NCI-H748 treated with DMSO at 0.1 percent for 48 hours (cell line): ENCODE results near the gene JUNB.
A peak's percentile ranks its signal among the peaks of the same experiment; 100 is the strongest.
"Not testable (repeated sequence)": the region's sequence is repeated elsewhere in the genome, so short reads cannot be mapped to it uniquely, and the experiment has no call there.

Experiments
- DNase-seq: peaks from one replicate; lab custom pipeline; 2025; lab: John Stamatoyannopoulos, UW

Gene JUNB

GRCh38 chr19:12804051-12804450, 12.8 kb downstream of the JUNB start:
- DNase-seq: no peak

DNA sequence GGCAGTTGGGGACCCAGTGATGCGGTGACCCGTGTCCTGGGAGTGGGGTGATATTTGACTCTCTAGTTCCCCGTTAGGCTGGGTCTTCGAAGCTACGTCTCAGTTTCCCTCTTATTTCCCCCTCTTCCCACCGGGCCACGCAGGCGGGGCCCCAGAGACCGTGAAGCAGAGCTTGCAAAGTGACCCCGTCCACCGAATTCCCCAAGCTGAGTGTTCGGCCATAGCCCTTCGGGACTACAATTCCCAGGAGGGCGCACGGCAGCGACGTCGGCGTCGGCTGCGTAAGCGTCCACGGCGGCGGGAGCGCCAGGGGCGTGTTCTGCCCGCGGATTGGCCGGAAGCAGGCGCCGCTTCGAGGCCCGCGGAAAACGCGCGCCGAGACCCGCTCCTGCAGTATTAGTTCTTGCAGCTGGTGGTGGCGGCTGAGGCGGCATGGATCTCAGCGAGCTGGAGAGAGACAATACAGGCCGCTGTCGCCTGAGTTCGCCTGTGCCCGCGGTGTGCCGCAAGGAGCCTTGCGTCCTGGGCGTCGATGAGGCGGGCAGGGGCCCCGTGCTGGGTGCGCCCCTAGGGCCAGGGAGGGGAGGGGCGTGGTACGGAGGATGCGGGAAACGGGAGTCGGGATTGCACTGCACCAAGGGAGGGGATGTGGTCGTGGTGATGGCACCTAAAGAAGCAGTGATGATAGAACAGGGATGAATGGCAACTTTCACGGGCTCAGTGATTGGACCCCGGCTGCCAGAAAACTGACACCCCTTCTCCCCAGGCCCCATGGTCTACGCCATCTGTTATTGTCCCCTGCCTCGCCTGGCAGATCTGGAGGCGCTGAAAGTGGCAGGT, 15.2 kb downstream of the JUNB start, which contains the start of gene RNASEH2A:
TSS of gene RNASEH2A (plus strand) at position 343 of the 840 bp plus-strand sequence. CDS start at position 433, 90 bp downstream.
- peak; percentile 55 for DNase-seq

DNA sequence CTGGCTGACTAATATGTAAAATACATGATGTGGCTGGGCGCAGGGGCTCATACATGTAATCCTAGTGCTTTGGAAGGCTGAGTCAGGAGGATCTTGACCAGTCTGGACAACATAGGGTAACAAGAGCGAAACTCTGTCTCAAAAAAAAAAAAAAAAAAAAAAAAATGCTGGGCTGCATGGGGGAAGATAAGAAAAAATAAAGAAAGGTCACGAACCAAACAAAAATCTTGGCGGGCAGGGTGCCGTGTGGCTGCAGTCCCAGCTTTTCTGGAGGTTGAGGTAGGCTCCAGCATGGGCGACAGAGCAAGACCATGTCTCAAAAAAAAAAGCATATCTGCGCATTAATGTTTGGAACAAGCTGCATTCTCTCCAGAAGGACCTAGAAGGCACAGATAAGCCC, 23.8 kb downstream of the JUNB start:
- no peak for DNase-seq

GRCh38 chr19:12817188-12817587, 25.9 kb downstream of the JUNB start:
- not testable (repeated sequence) for DNase-seq

DNA sequence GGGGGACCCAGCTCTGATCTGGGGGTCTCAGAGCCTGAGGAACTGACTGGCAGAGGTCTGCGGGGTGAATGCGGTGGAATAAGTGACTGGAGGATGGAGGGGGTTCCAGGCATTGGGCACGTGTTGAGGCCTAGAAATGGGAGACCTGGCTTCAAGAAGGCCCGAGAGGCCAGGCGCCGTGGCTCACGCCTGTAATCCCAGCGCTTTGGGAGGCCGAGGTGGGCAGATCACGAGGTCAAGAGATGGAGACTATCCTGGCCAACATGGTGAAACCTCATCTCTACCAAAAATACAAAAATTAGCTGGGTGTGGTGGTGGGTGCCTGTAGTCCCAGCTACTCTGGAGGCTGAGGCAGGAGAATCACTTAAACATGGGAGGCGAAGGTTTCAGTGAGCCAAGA, 26.5 kb downstream of the JUNB start:
- DNase-seq: not testable (repeated sequence)

DNA sequence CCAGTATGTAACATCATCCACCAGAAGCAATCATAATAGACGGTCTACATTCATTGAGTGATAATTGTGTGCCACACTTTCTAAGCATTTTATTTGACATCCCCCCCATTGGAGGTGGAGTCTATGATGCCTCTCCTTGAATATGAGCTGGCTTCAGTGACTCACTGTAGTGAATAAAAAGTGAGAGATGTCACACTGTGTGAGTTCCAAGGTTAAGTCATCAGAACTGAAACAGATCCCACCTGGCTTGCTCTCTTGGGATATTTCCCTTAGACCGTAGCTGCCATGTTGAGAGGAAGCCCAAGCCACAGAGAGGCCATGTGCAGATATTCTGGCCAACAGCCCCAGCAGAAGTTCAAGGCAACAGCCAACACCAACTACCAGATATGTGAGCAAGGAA, 30.5 kb downstream of the JUNB start:
- DNase-seq: no peak

GRCh38 chr19:12825254-12826131, 34.2 kb downstream of the JUNB start:
- DNase-seq: no peak

- peak; percentile 16 for DNase-seq
Measured at GRCh38 chr19:12828494-12828893, 37.2 kb downstream of the JUNB start.

- no peak for DNase-seq
Measured at GRCh38 chr19:12833418-12833737, 42.1 kb downstream of the JUNB start.

- peak; percentile 12 for DNase-seq
Measured at GRCh38 chr19:12833738-12834565, 42.7 kb downstream of the JUNB start.

DNA sequence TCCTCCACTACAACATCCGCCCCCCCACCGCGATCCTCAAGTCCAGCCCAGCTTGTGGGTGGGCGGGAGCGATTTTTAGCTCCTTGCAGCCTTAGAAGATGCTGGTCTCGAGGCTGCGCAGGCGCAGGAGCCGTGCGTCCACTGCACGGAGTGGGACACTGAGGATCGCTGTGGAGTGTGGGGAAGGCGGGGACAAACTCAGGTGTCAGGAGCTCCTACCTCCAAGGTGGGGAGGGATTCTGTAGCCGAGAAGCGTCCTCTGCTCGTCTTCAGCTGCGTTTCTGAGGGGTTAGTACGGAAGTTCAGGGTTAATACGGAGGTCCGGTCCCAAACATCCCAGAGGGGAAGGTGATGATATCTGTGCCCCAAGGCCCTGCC, 43.3 kb downstream of the JUNB start, which contains the start of gene RTBDN:
TSS of gene RTBDN (minus strand) at position 14 of the 378 bp plus-strand sequence. CDS start 4,600 bp downstream, outside the sequence.
- DNase-seq: no peak

DNA sequence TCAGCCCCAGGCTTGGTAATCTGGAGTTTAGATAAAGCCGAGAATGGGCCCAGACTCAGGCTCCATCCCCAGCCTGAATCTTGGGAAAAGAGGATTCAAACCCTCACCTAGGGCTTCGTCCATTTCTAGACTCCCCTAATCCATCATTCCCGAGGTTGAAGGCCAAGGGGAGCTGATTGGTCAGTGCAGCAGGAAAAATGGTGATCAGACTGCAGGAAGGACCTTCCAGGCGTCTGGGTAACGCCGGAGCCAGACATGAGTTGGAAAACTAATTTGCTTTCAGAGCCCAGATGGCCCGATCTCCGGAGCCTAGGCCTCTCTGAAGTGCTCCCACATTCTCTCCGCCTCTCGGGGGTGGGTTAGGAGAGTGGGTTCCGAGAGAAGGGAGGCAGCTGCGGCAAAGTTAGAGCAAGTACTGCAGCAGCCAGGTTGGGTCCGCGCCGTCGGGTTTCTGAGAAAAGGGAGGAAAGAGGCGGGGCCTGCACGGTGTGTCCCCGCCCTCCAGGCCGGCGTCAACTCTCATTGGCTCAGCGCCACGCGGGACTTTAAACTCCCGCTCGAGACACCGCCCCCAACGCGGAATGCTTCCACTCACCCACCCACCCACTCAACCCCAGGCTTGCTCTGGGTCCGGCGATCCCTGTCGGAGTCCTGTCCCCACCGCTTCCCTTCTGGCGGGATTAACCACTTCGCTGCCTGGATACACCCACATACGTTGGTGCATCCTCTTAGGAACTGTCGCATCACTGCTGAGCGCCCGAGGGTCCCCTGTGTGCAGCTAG, 43.9 kb downstream of the JUNB start:
- peak; percentile 25 for DNase-seq

DNA sequence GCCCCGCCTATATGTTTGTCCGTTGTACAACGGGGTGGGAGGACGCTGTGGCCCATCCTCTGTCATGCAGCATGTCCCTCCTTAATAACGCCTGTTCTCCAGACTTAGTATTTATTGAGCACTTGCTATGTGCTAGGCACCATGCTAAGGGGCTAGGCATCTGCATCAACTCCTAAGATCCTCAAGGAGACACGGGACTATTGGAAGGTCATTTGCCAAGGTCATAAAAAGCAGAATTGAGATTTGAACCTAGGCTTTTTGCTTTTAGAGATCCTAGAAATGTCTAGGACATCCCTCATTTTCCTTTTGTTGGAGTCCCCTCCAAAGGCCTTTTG, 45.2 kb downstream of the JUNB start:
- no peak for DNase-seq

DNA sequence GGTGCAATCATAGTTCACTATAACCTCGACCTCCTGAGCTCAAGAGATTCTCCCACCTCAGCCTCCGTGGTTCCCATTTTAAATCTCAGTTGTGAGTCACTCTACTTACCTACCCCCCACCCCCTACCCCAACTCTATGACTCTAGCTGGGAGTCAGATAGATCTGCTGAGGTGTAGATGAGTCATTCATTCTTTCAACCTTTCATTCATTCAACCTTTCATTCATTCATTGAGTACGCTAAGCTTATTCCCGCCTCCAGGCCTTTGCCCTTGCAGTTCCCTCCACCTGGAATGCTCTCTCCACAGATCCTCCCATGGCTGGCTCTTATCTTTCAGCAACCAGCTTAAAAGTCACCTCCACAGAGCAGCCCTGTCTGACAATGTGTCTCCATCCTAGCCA, 45.9 kb downstream of the JUNB start:
- DNase-seq: no peak

- peak; percentile 35 for DNase-seq
Measured at GRCh38 chr19:12838182-12838885, 47.0 kb downstream of the JUNB start, which contains the start of gene MAST1. Gene MAST1, plus strand, starts transcription at chr19:12838515. Its CDS starts 58 bp downstream, at chr19:12838573.

DNA sequence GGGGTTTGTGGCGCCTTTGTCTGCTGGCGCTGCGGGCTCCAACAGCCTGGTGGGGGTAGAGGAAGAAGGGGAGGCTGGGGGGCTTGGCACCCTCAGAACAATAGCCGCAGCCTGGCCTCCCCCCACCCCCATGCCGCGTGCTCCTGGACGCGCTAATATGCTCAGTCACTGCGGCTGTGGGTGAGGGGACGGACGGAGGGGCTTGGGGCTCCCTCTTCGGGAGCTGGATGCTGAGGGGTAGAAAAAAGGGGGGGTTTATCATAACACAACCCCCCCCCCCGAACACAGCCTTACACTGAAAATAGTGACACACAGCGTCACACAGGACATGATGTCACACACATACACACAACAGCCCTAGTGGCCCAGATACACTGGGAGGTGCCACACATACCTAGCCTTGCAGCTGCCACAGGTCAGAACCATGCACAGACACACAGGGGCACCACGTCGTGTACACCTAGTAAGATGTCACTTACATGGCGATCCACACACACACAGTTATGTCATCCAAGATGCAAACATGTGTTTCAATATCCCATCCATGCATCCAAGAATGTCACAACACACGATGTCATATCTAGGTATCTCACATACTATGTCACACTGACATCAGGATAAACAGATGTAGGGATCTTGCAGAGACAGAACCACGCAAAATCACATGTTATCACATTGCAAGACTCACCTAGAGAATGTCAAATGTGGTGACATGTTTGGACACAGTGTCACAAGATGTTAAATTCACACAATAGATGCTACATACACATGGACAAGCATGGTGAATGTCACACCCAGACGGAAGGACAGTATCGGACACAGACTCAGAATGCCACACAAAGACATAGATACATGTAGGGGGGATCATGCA, 47.8 kb downstream of the JUNB start:
- DNase-seq: no peak

DNA sequence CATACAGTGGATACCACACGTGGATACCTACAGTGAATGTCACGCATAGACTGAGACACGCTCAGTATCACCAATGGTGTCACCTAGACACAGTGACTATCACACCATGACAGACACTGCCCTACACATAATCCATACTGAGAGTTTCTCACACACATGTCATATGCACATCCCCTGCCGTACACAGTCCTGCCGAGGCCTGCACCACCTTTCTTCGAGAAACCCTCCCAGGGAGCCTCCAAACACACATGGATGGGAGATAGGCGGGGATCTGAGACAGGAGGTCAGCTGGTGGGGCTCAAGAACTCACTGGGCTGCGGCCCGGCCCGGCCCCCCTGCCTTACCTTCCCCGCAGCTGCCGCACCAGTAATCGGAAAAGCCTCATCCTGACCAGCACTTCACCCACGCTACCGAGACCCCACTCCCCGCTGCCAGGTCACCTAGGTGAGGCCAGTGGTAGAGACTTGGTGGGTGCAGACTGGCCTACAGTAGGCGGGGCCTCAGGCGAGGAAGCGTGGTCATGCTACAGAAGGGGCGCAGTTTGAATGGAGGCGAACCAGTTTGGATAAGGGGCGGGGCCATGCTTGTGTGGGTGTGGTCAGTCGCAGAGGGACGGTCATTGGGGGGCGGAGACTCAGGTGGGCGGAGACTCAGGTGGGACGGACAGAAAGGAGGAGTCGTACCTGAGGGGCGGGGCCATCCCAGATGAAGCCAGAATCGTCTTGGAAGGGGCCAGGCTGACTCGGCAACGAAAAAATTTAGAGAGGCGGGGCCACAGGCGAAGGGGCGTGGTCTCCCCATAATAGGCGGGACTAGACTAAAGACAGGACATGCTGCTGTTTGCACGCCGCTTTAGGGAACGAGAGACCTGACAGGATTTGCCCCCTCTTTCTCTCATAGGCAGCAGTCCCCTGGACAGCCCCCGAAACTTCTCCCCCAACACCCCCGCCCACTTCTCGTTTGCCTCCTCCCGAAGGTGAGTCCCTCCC, 49.1 kb downstream of the JUNB start:
- no peak for DNase-seq

- no peak for DNase-seq
Measured at GRCh38 chr19:12841094-12841493, 49.8 kb downstream of the JUNB start.
